Measurements from ENCODE around the gene FOCAD.

DNA sequence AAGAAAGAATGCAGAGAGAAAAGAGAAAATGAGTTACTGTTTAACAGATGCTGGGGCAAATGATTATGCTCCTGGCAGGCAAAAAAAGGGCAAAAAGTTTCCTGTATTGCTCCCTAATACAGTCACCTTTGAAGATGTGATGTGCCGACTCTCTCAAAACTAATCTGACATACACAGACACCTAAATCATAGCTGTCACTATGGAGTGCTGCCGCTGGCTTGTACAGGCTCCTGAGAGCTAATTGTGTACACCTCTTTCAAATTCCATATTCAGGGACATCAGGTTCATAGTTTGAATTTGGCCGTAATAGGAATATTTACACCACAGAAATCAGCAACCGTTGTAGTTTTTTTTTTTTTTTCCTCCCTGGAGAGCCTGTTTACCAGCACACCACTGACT lies 12.4 kb upstream of the FOCAD start:
- no peak for TF ChIP-seq POLR2AphosphoS5 (IDR thresholded peaks at IDR 0.05; ENCODE audit: low read depth, low read length)
- no peak for TF ChIP-seq POLR2A (IDR thresholded peaks at IDR 0.05; ENCODE audit: low read depth, low read length)
- no peak for TF ChIP-seq TAF1 (IDR thresholded peaks at IDR 0.05; ENCODE audit: borderline replicate concordance, low read depth, low read length)
